CMK (cell line): Measurements from ENCODE around the gene SERPINA3.
A peak's percentile ranks its signal among the peaks of the same experiment; 100 is the strongest.
"Not testable (repeated sequence)": the region's sequence is repeated elsewhere in the genome, so short reads cannot be mapped to it uniquely, and the experiment has no call there.

Source experiments
- DNase-seq: peaks from one replicate; pipeline ENCODE4 v3.0.0-alpha.2; 2010; ENCODE audit warnings: low read depth

The SERPINA3 gene

DNA sequence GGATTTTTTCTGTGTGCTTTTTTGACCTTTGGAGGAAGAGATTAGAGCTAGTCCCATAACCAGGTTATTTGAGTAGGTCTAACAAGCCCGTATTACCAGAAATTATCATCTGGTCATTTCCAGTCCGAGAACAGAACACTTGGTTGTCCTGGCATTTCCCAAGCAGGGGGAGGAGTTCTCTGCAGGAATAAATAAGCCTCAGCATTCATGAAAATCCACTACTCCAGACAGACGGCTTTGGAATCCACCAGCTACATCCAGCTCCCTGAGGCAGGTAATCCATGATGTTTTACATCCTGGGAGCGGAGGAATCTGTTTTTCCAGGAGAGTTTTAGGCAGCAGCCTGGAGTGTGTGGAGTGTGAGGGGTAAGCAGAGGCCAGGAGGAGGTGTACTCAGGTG, at the start of gene SERPINA3:
TSS of gene SERPINA3 (plus strand) at position 218 of the 400 bp plus-strand sequence. CDS start 2,051 bp downstream, outside the sequence.
- DNase-seq, result no peak

DNA sequence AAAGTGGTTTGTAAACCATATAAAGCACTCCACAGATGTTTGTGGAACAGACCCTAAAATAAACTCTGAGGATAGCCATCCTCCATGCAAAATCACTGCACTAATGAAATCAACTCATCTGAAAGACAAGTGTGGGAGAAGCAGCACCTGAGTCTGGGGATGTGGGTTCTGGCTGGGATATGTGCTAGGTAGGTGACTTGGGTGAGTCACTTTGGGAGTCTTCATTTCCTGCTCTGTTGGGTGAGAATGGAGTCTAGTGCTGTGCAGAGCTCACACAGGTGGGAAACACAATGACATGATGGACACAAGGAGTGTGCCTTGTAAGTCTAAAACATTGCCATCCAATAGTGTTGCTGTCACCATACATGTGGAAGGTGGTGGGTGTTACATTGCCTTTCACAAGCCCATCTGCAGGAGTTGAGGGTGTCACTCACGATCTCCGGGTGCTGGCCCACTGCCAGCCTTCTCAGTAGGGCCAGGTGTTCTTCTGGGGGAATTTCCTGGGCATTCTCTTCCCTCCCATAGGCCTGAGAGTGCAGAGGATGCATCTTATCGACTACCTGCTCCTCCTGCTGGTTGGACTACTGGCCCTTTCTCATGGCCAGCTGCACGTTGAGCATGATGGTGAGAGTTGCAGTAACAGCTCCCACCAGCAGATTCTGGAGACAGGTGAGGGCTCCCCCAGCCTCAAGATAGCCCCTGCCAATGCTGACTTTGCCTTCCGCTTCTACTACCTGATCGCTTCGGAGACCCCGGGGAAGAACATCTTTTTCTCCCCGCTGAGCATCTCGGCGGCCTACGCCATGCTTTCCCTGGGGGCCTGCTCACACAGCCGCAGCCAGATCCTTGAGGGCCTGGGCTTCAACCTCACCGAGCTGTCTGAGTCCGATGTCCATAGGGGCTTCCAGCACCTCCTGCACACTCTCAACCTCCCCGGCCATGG, 49.0 kb upstream of the SERPINA3 start:
- no peak for DNase-seq

DNA sequence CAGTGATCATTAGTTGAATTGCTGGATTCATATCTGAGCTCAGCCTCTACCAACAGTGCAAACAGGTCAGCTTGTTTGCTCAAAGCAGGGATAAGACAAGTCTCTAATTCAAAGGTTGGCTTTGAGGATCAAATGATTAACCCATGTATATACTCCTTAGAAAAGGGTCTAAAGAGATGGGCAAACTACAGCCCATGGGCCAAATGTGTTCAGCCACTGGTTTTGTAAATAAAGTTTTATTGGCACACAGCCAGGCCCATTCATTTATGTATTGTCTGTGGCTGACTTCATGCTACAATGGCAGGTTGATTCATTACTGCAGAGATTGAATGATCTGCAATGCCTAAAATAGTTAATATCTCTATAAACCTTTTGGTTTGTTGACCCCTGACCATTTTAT, 47.8 kb upstream of the SERPINA3 start:
- DNase-seq, result no peak

DNA sequence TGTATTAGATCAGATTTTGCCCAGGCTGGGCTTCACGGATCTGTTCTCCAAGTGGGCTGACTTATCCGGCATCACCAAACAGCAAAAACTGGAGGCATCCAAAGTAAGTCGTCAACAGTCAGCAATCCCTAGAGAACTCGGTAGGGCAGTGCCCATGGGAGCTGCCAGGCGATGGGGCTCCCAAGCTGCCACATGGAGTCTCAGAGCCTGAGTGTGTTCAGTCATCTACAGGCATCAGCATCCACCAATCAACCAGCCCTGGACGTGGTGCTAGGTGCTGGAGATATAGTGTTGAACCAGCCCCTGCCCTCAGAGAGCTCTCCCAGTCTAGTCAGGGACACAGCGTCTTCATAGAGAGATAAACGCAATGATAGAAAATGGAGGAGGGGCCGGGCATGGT, 44.0 kb upstream of the SERPINA3 start:
- DNase-seq, result no peak

DNA sequence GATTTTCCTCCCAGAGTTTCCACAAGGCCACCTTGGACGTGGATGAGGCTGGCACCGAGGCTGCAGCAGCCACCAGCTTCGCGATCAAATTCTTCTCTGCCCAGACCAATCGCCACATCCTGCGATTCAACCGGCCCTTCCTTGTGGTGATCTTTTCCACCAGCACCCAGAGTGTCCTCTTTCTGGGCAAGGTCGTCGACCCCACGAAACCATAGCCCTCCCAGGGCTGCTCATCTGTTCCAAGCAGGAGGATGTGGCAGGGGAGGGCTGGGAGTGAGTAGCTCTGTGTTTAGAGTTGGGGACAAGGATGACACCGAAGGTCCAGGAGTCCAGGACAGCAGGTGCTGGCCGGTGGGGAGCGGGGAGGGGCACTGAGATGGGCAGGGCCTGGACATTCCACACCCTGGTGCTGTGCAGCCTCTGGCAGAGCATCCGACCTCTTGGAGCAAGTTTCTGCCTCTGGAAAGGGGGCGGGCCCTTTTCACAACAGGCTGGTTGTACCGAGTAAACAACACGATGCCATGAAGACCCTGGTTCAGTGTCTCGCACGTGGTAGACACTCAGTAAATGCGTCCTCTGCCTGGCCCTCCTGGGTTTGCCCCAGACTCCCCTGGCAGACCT, 42.7 kb upstream of the SERPINA3 start:
- no peak for DNase-seq

DNA sequence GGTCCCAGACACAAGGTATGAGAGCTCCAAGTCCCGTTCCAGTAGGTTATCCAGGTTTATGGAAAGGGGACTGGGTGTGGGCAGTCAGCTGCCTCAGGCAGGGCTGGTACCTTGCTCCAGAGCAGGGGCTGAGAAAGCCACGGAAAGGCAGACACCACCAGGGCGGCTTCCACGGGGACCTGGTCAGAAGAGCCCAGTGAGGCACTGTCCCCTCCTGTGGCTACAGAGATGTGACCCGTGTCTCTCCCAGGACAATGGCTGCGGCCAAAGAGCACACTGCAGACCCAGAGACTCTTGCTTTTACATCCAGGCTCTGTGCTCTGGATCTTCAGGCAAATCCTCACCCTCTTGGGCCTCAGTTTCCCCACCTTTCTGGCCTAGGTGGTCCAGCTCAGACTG, 42.2 kb upstream of the SERPINA3 start:
- DNase-seq, result no peak

DNA sequence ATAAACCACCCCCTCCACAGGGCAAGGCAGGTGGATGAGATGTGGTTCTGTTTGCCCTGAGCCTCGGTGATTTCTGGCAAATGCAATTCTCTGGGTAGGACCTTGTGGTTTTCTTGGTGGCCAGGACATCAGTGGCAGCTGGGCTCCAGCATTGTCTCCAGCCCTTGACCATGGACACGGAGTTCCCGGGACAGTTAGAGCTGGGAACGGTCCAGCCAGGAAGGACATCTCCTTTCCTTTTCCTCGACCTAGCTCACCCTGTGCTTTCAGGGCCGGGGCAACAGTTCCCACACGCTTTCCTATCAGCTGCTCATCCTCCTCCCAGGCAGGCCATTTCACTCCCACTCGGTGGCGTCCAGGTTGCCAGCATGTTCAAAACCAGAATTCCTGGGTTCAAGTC, 41.8 kb upstream of the SERPINA3 start:
- DNase-seq, result no peak

DNA sequence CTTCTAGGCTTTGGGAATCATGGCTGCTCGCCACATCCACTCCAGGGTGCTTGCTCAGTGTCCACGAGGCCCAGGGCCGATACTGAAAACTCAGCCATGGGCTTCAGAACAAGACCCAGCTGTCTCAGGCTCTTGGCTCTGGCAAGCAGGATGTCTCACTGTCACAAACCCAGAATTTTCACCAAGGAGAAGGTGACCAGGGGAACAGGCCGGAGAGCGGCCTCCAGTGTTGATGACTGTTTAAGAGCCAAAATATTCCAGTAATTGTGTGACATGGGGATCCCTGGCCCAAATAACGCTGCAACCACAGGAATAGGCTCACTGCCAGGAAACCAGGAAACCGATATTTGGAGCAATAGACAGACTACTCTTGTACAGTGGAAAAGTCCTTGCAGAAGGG, 40.8 kb upstream of the SERPINA3 start:
- no peak for DNase-seq

DNA sequence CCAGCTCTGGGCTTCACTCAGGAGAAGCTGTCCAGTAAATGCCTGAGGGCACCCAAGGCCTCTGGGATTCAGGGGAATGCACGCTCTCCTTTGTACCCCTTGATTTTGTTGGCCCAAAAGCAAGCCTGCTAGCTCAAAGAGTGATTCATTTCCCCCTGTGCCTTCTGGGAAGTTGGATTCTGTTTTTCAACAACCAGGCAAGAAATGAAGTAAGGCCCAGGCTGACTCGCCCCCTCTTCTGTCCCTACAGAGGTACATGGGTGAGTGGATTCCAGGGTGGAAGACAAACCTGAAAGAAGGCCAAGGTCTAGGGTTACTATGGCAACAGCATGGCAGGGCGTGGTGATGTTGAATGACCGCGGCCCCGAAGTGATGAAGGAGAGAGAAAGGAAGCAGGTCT, 40.2 kb upstream of the SERPINA3 start:
- no peak for DNase-seq

DNA sequence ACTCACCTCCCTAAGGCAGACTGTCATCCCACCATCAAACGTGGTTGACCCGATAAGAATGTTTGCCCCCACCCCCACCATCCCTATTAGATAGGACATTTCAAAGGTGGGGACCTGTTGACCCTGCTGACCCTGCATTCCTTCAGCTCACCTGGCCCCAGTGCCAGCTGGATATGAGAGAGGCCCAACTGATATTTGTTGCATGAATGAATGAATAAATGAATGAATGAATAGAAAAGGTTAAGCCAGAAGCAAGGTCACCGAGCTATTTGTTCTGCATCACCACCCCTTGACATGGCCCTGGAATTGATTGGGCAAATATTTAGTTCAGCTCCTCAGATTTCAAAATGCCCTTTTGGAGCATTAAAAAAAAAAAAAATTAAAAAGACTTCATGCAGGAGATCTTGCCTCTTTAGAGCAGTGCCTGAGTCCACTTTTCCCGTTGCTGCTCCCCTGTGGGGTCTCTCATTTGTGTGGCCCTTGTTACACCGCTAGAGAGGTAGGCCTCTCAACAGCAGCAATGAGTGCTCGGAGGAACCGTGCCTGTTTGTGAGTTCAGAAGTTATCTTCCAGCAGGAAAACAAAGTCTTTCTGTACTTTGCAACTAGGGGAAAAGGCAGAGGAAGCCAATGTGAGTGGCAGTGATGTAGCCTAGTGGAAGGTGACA, 39.4 kb upstream of the SERPINA3 start:
- no peak for DNase-seq

DNA sequence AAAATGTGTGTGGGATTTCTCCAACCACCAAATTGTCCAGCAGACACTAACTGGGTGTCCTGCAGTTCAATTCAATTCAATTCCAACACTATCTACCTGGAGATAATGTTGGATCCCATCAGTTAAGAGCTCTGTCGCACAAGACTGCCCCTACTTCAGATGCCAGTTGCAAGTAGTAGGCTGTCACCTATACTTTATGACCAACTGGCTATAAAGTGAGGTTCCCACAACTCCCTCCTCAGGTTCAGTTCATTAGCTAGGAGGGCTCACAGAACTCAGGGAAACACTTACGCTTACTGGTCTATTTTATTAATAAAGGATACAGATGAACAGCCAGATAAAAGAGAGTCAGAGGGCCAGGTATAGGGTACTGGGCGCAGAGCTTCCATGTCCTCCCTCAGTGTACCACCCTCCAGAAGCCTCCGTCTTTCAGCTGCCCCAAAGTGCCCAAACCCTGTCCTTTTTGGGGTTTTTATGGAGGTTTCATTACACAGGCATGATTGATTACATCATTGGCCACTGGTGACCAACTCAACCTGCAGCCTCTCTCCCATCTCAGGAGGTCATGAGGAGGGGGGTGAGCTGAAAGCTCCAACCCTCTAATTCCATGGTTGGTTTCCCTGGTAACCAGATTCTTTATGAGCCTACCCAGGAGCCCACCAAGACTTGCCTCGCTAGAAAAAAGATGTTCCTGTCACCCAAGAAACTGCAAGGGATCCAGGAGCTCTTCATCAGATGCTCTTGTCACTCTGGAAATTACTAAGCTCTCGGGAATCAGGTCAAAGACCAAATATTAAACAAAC, 38.5 kb upstream of the SERPINA3 start:
- DNase-seq, result no peak

DNA sequence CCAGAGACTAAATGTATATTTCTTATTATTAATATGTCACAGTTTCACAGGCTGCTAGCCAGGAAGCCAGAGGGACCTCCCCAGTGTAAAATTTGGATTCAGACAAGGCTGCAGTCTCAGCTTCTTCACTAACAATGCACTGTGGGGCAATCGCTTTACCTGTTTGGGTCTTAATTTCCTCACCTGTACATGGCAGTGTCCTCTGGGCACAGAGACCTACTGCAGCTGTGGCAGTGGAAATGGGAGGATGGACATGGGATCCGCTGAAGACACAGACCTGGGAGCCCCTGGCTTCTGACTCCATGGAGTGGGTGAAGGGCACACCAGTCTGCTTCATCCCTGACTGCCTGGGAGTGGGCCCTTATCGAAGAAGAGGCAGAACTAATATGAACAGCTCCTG, 37.9 kb upstream of the SERPINA3 start:
- no peak for DNase-seq

DNA sequence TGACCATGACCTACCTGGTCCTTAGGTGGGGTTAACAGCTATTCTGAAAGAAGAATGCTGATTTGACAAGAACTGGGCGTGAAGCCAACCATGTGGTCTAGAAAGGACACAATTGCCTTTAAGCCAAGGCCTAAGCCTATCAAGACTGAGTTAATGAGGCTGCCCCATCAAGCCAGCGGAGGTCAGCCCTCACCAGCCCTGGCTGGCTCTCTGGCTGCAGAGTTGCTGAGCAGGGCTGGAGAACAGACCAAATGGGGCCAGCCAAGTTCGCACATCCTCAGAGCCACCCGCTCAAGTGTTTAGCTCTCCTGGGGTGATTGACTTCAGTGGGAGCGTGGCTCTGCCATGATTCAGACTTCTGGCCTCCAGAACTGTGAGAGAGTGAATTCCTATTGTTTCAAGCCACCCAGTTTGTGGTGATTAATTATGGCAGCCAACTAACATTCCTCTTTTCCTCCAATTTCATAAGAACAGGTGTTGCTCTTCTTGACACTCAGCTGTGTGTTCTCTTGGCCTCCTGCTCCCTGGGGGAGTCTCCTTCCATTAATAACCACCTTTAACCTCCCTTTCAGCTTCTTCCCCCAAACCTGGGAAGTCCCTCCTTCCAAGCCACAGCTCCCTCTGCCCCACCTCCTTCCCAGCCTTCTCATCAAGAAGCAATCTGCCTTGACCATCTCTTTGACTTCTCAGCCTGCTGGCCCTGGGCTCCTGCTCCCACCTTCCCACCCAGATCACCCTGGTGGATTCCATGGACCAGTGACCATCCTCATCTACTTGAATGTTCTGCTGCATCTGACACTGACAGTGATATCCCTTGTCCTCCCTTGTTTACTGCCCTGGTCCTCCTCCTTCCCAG, 36.2 kb upstream of the SERPINA3 start:
- DNase-seq, result no peak

DNA sequence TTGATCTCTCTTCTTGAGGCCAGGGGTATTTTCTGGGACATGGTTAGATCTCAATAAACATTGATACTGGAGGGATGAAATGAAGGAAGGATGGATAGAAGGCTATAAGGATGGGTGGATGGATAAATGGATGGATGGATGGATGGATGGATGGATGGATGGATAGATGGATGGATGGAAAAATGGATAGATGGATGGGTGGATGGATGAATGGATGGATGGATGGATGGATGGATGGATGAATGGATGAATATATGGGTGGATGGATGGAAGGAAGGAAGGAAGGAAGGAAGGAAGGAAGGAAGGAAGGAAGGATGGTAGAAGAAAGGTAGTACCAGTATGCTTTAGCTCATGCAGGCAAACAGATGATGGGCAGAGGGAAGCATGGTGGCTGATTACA, 34.7 kb upstream of the SERPINA3 start:
- DNase-seq, result not testable (repeated sequence)

DNA sequence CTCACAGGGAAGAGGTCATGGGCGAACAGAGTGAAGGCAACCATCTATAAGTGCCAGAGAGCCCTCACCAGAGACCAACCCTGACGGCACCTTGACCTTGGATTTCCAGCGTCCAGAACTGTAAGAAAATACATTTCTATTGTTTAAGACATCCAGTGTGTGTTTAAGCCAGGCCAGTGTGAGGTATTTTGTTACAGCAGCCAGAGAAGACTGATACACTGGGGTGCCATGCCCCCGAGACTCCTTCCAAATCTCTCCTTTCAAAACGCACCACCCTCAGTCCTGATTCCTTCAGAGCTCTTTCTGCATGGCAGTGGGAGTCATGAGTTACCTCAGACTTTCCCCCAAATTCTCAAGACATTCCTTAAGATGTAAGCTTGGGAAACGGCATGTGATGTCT, 33.5 kb upstream of the SERPINA3 start:
- no peak for DNase-seq

DNA sequence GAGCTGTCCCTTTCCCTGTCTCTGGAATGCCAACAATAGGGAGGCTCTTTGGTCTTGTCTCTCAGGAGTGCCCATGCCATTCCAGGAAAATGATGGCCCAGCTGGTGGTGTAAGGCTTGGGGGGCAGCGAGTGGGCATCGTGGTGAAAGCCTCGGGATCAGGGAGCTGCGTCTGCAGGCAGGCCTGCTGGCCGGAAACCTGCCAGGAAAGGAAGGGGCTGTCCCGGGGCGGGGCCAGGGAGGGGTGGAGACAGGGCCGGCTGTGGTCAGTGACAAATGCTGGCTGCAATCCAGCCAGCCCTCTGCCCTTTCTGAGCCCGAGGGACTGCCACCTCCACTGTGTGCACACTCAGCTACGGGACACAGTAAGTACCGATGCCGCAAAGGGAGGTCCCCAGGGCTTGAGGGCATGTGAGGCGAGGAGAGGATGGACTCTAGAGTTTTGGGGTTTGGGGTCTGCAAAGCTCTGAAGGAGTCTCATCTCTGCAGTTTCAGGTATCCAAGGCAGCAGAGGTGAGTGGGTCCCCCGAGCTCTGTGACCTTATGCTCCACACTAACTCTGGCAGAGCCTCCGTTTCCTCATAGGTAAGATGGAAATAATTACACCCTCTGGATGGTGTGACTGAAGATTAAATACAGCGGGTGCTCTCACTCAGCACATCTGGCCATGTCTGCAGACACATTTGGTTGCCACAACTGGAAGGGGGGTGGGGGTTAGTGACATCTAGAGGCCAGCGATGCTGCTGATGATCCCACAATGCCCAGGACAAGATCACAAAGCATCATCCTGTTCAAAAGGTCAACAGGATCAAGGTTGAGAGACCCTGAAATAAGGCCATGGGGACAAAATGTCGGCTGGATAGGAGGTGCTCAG, 30.8 kb upstream of the SERPINA3 start, which contains the start of gene SERPINA5:
TSS of gene SERPINA5 (plus strand) at position 300 of the 873 bp plus-strand sequence. CDS start 5,937 bp downstream, outside the sequence.
- peak; percentile 14 for DNase-seq

DNA sequence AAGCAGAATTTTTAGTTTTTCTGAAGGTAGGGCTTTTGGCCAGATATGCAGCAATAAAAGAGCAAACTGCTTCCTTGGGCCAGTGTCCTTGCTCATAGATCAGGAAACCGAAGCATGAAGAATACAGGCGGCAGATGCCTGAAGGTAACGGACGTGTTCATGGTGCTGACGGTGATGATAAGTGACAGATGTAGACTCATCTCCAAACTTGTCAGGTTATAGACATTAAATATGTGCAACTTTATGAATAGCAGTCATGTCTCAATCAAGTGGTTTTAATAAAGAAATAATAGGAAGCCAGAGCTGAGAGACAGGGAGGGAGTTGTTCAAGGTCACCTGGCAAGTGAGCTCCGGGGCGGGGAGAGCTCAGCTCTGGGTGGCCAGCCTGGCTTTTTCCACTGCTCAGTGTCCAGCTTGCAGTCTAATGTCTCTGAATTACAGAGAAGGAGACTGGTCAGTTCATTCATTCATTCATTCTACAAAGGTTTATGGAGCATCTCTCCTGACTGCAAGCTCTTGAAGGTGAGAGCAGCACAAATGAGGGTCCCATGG, 29.9 kb upstream of the SERPINA3 start:
- DNase-seq, result no peak

DNA sequence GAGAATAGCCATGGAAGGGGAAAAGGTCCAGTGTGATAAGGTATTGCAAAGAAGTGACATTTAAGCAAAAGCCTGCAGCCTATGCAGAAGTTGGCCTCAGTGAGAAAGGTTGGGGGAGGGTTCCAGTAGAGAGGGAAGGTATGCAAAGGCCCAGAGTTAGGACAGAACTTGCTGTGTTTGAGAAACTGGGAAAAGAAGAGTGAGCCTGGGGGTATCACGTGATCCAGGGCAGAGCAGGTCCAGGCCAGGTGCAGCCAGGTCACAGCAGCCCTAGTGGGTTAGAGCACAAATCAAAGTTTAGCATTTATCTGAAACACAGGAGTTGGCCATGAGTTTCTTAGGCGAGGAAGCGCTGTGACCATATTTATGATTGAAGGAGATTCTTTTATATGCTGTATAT, 29.3 kb upstream of the SERPINA3 start:
- no peak for DNase-seq

DNA sequence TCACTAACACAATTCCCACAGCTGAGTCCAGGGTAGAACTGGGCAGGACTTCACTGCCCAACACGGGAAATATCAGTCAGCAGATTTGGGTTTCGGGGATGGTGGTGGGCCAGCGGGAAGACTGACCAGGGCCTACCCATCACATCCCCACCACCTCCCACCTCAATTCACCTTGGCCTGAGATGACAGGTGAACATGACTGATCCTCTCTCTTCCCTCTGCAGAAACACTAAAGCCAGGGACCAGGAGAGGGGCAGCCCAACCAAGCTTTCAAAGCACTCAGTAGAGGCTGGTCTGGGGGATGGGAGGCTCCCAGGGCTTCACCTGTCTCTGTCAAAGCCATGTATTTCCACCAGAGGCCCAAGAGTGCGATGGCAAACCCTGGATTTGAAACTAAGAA, 28.6 kb upstream of the SERPINA3 start:
- DNase-seq, result no peak
